H1 (cell line): ENCODE results near the gene TSC1.

Experiments used
- CBX5 ChIP-seq: fragments of 300-800, 300-1000 bp; sonication (generic); IDR thresholded peaks from 2 replicates; pipeline ENCODE4 v1.7.1; 2016; ENCODE audit warnings: antibody characterized with exemption, low read length, low read depth
- EP300 ChIP-seq, 2 experiments: IDR thresholded peaks; 1 replicate in 1 of 2; 2 replicates in 1 of 2; pipeline ENCODE4 v1.6.1; 2011 to 2012; ENCODE audit warnings: low read depth in 2 of 2, low read length in 2 of 2, mild to moderate bottlenecking in 2 of 2, borderline replicate concordance in 1 of 2, inconsistent platforms in 1 of 2, moderate library complexity in 1 of 2
- TF ChIP-seq, protein P1 (sequence below): IDR thresholded peaks from 2 replicates; pipeline ENCODE4 v1.6.1; 2012; ENCODE audit warnings: inconsistent platforms

DNA sequence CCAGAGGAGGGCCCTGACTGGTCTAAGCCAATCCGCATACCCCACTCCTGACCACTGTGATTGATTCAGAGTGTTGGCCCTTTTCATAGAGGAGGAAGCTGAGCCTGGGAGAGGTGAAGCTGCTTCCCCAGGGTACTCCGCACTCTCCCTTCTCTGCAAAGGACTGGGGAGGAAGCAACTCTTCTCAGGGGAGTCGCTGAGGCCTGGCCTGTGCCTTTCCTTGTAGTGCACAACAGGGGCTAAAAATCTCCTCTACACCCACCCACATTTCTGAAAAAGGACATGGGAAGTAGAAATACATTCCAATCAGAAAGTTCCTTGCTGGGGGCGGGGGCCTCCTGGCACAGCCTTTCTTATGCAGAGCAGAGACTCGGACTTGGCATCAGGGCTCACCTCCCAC is 88.5 kb downstream of the TSC1 start:
- TF ChIP-seq EP300 (IDR thresholded peaks at IDR 0.05; ENCODE audit: borderline replicate concordance in 1 of 2, low read depth in 2 of 2, low read length in 2 of 2) = no peak
- TF ChIP-seq, protein P1, sequence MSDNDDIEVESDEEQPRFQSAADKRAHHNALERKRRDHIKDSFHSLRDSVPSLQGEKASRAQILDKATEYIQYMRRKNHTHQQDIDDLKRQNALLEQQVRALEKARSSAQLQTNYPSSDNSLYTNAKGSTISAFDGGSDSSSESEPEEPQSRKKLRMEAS = no peak
- no peak for TF ChIP-seq CBX5
